Astrocyte (in vitro differentiated cells and primary cell): ENCODE measurements around the gene KRI1. TPM values are rescaled to one million over a fixed set of nuclear protein-coding genes. Genes with fewer than 3 reads are reported as not detected.

Source experiments
- DNase-seq: peaks from one replicate; pipeline ENCODE4 v3.0.0-alpha.2; 2010; ENCODE audit warnings: low read depth
- FAIRE-seq: peaks from 2 replicates; lab custom pipeline; 2011; peaks lifted over from hg19 to GRCh38; lab: Jason Lieb, UNC
- H2AFZ ChIP-seq: 2 replicates; pipeline ENCODE4 v1.6.0; 2012; ENCODE audit warnings: low read depth, low read length, inconsistent platforms
- H3K27ac ChIP-seq: 2 replicates; pipeline ENCODE4 v1.5.1; 2011; ENCODE audit warnings: low read depth, low read length, inconsistent platforms
- H3K27me3 ChIP-seq: 2 replicates; pipeline ENCODE4 v1.6.0; 2011; ENCODE audit warnings: low read length, inconsistent platforms; ENCODE audit not compliant: insufficient read depth
- H3K36me3 ChIP-seq: 2 replicates; pipeline ENCODE4 v1.5.1; 2011; ENCODE audit warnings: low read length, inconsistent platforms; ENCODE audit not compliant: insufficient read depth
- H3K4me1 ChIP-seq: 2 replicates; pipeline ENCODE4 v1.5.1; 2011; ENCODE audit warnings: low read length, inconsistent platforms; ENCODE audit not compliant: insufficient read depth
- H3K4me2 ChIP-seq: 2 replicates; pipeline ENCODE4 v1.6.0; 2012; ENCODE audit warnings: low read length, inconsistent platforms
- H3K4me3 ChIP-seq: 2 replicates; pipeline ENCODE4 v1.5.1; 2011; ENCODE audit warnings: low read depth, mild to moderate bottlenecking, low read length, inconsistent platforms; ENCODE audit not compliant: insufficient read depth
- H3K79me2 ChIP-seq: 2 replicates; pipeline ENCODE4 v1.6.0; 2012; ENCODE audit warnings: mild to moderate bottlenecking, low read length, inconsistent platforms; ENCODE audit not compliant: insufficient read depth
- H3K9ac ChIP-seq: 2 replicates; pipeline ENCODE4 v1.6.0; 2012; ENCODE audit warnings: mild to moderate bottlenecking, low read length, inconsistent platforms
- H3K9me3 ChIP-seq: 2 replicates; pipeline ENCODE4 v1.5.1; 2012; ENCODE audit warnings: low read depth, mild to moderate bottlenecking, low read length, inconsistent platforms; ENCODE audit not compliant: insufficient read depth
- H4K20me1 ChIP-seq: 2 replicates; pipeline ENCODE4 v1.6.0; 2012; ENCODE audit warnings: low read length, inconsistent platforms; ENCODE audit not compliant: insufficient read depth
- H3K27ac Mint-ChIP-seq: one replicate; pipeline ENCODE4 v1.8.0; 2021; ENCODE audit warnings: mild to moderate bottlenecking, mixed read lengths; ENCODE audit not compliant: unreplicated experiment
- H3K27me3 Mint-ChIP-seq: one replicate; pipeline ENCODE4 v1.8.0; 2021; ENCODE audit warnings: low read depth, mixed read lengths; ENCODE audit not compliant: unreplicated experiment
- H3K36me3 Mint-ChIP-seq: one replicate; pipeline ENCODE4 v1.8.0; 2021; ENCODE audit warnings: low read depth, mixed read lengths; ENCODE audit not compliant: unreplicated experiment
- H3K4me1 Mint-ChIP-seq: one replicate; pipeline ENCODE4 v1.8.0; 2021; ENCODE audit warnings: low read depth, mixed read lengths; ENCODE audit not compliant: unreplicated experiment
- H3K4me3 Mint-ChIP-seq: one replicate; pipeline ENCODE4 v1.8.0; 2021; ENCODE audit warnings: mild to moderate bottlenecking, moderate library complexity, mixed read lengths; ENCODE audit not compliant: unreplicated experiment
- H3K9me3 Mint-ChIP-seq: one replicate; pipeline ENCODE4 v1.8.0; 2021; ENCODE audit warnings: mild to moderate bottlenecking, mixed read lengths; ENCODE audit not compliant: unreplicated experiment
- CTCF ChIP-seq: IDR thresholded peaks from 2 replicates; pipeline ENCODE4 v1.5.1; 2011; ENCODE audit warnings: low read depth, mild to moderate bottlenecking, inconsistent platforms, low read length, moderate library complexity; ENCODE audit not compliant: insufficient read depth
- EZH2 ChIP-seq: IDR thresholded peaks from 2 replicates; pipeline ENCODE4 v1.6.1; 2012; ENCODE audit warnings: mild to moderate bottlenecking, low read length, inconsistent platforms; ENCODE audit not compliant: insufficient read depth
- total RNA-seq: library from RNA; stranded (reverse); gene quantifications from 2 replicates; pipeline ENCODE4 v1.2.1, GENCODE V29; 2021

Gene KRI1
- total RNA-seq, 1 donor from 2014 or later: 14.1 TPM

GRCh38 chr19:10517361-10517759, 48.5 kb downstream of the KRI1 start, which contains the start of gene S1PR5:
Gene S1PR5, minus strand, starts transcription at chr19:10517447. Its CDS starts 2,436 bp downstream, at chr19:10515011.
- peaks cover 4% of the 10 kb centered on the region for H3K9me3 Mint-ChIP-seq
- H3K27ac Mint-ChIP-seq: peak within 1 kb of the TSS; percentile 18
- TF ChIP-seq EZH2 (no peak), CTCF (no peak)

GRCh38 chr19:10516671-10517286, 49.0 kb downstream of the KRI1 start:
- TF ChIP-seq EZH2 (no peak), CTCF (no peak)
- Histone ChIP-seq H3K9ac (no peak overlapping the region), H3K9me3 (no peaks in the 10 kb centered on the region), H3K4me2 (peak overlapping the region; percentile 79), H4K20me1 (no peaks in the 10 kb centered on the region), H3K27me3 (peaks cover 68% of the 10 kb centered on the region), H3K79me2 (no peaks in the 10 kb centered on the region), H3K4me1 (peaks cover 4% of the 10 kb centered on the region), H3K36me3 (no peaks in the 10 kb centered on the region), H3K27ac (no peak overlapping the region), H2AFZ (no peak overlapping the region), H3K4me3 (no peak overlapping the region)
- no peak overlapping the region for H3K27ac Mint-ChIP-seq
- peaks cover 4% of the 10 kb centered on the region for H3K36me3 Mint-ChIP-seq
- H3K4me3 Mint-ChIP-seq: peak overlapping the region; percentile 83
- no peak for FAIRE-seq
- peaks cover 8% of the 10 kb centered on the region for H3K4me1 Mint-ChIP-seq
- DNase-seq: no peak
- peaks cover 52% of the 10 kb centered on the region for H3K27me3 Mint-ChIP-seq
- H3K9me3 Mint-ChIP-seq: peaks cover 4% of the 10 kb centered on the region

More at GRCh38 chr19:10517361-10517759, 48.5 kb downstream of the KRI1 start, which contains the start of gene S1PR5:
- H3K4me3 ChIP-seq: peak within 1 kb of the TSS; percentile 33
- H3K36me3 ChIP-seq: no peaks in the 10 kb centered on the region
- H3K4me3 Mint-ChIP-seq: peak within 1 kb of the TSS; percentile 83
- H3K4me1 Mint-ChIP-seq: peaks cover 8% of the 10 kb centered on the region
- no peak for FAIRE-seq
- peaks cover 4% of the 10 kb centered on the region for H3K4me1 ChIP-seq
- no peak within 1 kb of the TSS for H3K27ac ChIP-seq
- peaks cover 66% of the 10 kb centered on the region for H3K27me3 ChIP-seq
- peak within 1 kb of the TSS; percentile 79 for H3K4me2 ChIP-seq
- H3K27me3 Mint-ChIP-seq: peaks cover 52% of the 10 kb centered on the region
- no peak for DNase-seq
- no peaks in the 10 kb centered on the region for H4K20me1 ChIP-seq
- H3K36me3 Mint-ChIP-seq: peaks cover 4% of the 10 kb centered on the region
- peak within 1 kb of the TSS; percentile 64 for H2AFZ ChIP-seq
- no peaks in the 10 kb centered on the region for H3K9me3 ChIP-seq
- no peaks in the 10 kb centered on the region for H3K79me2 ChIP-seq
- H3K9ac ChIP-seq: no peak within 1 kb of the TSS

- FAIRE-seq: no peak
- no peaks in the 10 kb centered on the region for H3K36me3 ChIP-seq
- DNase-seq: no peak
- no peaks in the 10 kb centered on the region for H3K9me3 ChIP-seq
- H2AFZ ChIP-seq: no peak overlapping the region
- Mint-ChIP-seq H3K27me3 (peaks cover 52% of the 10 kb centered on the region), H3K4me1 (peaks cover 8% of the 10 kb centered on the region), H3K36me3 (peaks cover 4% of the 10 kb centered on the region), H3K4me3 (peak overlapping the region; percentile 28), H3K9me3 (peaks cover 4% of the 10 kb centered on the region), H3K27ac (no peak overlapping the region)
- H3K79me2 ChIP-seq: no peaks in the 10 kb centered on the region
- no peak overlapping the region for H3K27ac ChIP-seq
- no peak overlapping the region for H3K4me3 ChIP-seq
- no peak overlapping the region for H3K4me2 ChIP-seq
- H4K20me1 ChIP-seq: no peaks in the 10 kb centered on the region
- peaks cover 70% of the 10 kb centered on the region for H3K27me3 ChIP-seq
- H3K9ac ChIP-seq: no peak overlapping the region
- H3K4me1 ChIP-seq: peaks cover 4% of the 10 kb centered on the region
- TF ChIP-seq CTCF: no peak
- no peak for TF ChIP-seq EZH2
Measured at GRCh38 chr19:10516064-10516385, 49.8 kb downstream of the KRI1 start.
